GM23338 (cell line): Measurements from ENCODE around the gene ADIG. TPM values are rescaled to one million over a fixed set of nuclear protein-coding genes. Genes with fewer than 3 reads are reported as not detected.

ENCODE experiments used
- ATAC-seq: fragments of 200-7000 bp; cut with Tn5 transposase; 3 replicates; pipeline ENCODE4 v1.9.1; 2020
- DNase-seq: peaks from one replicate; pipeline ENCODE4 v3.0.0-alpha.2; 2015; ENCODE audit warnings: low spot score
- H2AFZ ChIP-seq: fragments of 200-600 bp; sonication (generic); 2 replicates; pipeline ENCODE4 v1.8.0; 2016; ENCODE audit warnings: antibody characterized with exemption, mild to moderate bottlenecking, moderate library complexity
- H3F3A ChIP-seq: fragments of 200-600 bp; sonication (generic); replicated peaks from 2 replicates; pipeline ENCODE4 v1.8.0; 2017; ENCODE audit warnings: antibody characterized with exemption, mixed run types, low read depth
- H3K27ac ChIP-seq: fragments of 200-600 bp; sonication (generic); 2 replicates; pipeline ENCODE4 v1.6.1; 2016; ENCODE audit warnings: low read depth
- H3K27me3 ChIP-seq: fragments of 200-600 bp; sonication (generic); 2 replicates; pipeline ENCODE4 v1.8.0; 2016; ENCODE audit warnings: mild to moderate bottlenecking, mixed run types, moderate library complexity; ENCODE audit not compliant: insufficient read depth
- H3K36me3 ChIP-seq: fragments of 200-600 bp; sonication (generic); 2 replicates; pipeline ENCODE4 v1.8.0; 2016; ENCODE audit warnings: mild to moderate bottlenecking; ENCODE audit not compliant: insufficient read depth
- H3K4me1 ChIP-seq: fragments of 200-600 bp; sonication (generic); 2 replicates; pipeline ENCODE4 v1.8.0; 2016; ENCODE audit warnings: mild to moderate bottlenecking, moderate library complexity; ENCODE audit not compliant: insufficient read depth
- H3K4me2 ChIP-seq: fragments of 200-600 bp; sonication (generic); 2 replicates; pipeline ENCODE4 v1.7.1; 2017; ENCODE audit warnings: mixed run types
- H3K4me3 ChIP-seq: fragments of 200-600 bp; sonication (generic); 2 replicates; pipeline ENCODE4 v1.6.1; 2016; ENCODE audit warnings: mixed run types
- H3K79me2 ChIP-seq: fragments of 200-600 bp; sonication (generic); replicated peaks from 2 replicates; pipeline ENCODE4 v1.8.0; 2017; ENCODE audit warnings: mild to moderate bottlenecking; ENCODE audit not compliant: insufficient read depth
- H3K9me2 ChIP-seq: fragments of 200-600 bp; sonication (generic); 2 replicates; pipeline ENCODE4 v1.8.0; 2017; ENCODE audit not compliant: insufficient read depth
- H4K20me1 ChIP-seq: fragments of 200-600 bp; sonication (generic); replicated peaks from 2 replicates; pipeline ENCODE4 v1.8.0; 2017; ENCODE audit warnings: mild to moderate bottlenecking; ENCODE audit not compliant: insufficient read depth
- H3K27ac Mint-ChIP-seq: 2 replicates; pipeline ENCODE4 v1.8.0; 2020; ENCODE audit warnings: inconsistent platforms, mild to moderate bottlenecking, moderate library complexity, mixed read lengths
- H3K27me3 Mint-ChIP-seq: 3 replicates; pipeline ENCODE4 v1.8.0; 2022; ENCODE audit warnings: low read depth, mild to moderate bottlenecking, moderate library complexity, mixed read lengths, inconsistent platforms; ENCODE audit not compliant: insufficient read depth, poor library complexity
- H3K36me3 Mint-ChIP-seq: 3 replicates; pipeline ENCODE4 v1.8.0; 2021; ENCODE audit warnings: low read depth, mild to moderate bottlenecking, inconsistent platforms, moderate library complexity, mixed read lengths
- H3K4me1 Mint-ChIP-seq: 3 replicates; pipeline ENCODE4 v1.8.0; 2020; ENCODE audit warnings: mild to moderate bottlenecking, inconsistent platforms, mixed read lengths
- H3K4me3 Mint-ChIP-seq: 3 replicates; pipeline ENCODE4 v1.8.0; 2021; ENCODE audit warnings: moderate library complexity, mild to moderate bottlenecking, inconsistent platforms, mixed read lengths
- H3K9me3 Mint-ChIP-seq: 3 replicates; pipeline ENCODE4 v1.8.0; 2020; ENCODE audit warnings: moderate library complexity, mild to moderate bottlenecking, inconsistent platforms, mixed read lengths
- CREB1 ChIP-seq: fragments of 250-450 bp; sonication (Bioruptor Pico); IDR thresholded peaks from 2 replicates; pipeline ENCODE4 v1.5.0; 2020; ENCODE audit warnings: low read depth, mild to moderate bottlenecking, moderate library complexity
- CTCF ChIP-seq, 2 experiments: fragments of 200-600 bp in 1 of 2; sonication (generic) in 1 of 2; conservative IDR thresholded peaks; 2 replicates each; pipeline versions ENCODE4 v1.5.1 to v1.6.1; 2016 to 2017; ENCODE audit warnings: antibody characterized with exemption in 2 of 2, low read depth in 2 of 2, mild to moderate bottlenecking in 2 of 2, moderate library complexity in 1 of 2
- ETS1 ChIP-seq: IDR thresholded peaks from 2 replicates; pipeline ENCODE4 v1.6.1; 2016; ENCODE audit warnings: antibody characterized with exemption
- EZH2 ChIP-seq: fragments of 200-600 bp; sonication (generic); IDR thresholded peaks from one replicate; pipeline ENCODE4 v1.8.0; 2017; ENCODE audit warnings: antibody characterized with exemption, mild to moderate bottlenecking, low read depth; ENCODE audit not compliant: unreplicated experiment
- EZH2phosphoT487 ChIP-seq: fragments of 200-600 bp; sonication (generic); IDR thresholded peaks from one replicate; pipeline ENCODE4 v1.8.1; 2018; ENCODE audit warnings: antibody characterized with exemption; ENCODE audit not compliant: unreplicated experiment
- JUNB ChIP-seq: IDR thresholded peaks from one replicate; pipeline ENCODE4 v1.6.1; 2016; ENCODE audit warnings: antibody characterized with exemption; ENCODE audit not compliant: unreplicated experiment
- NANOG ChIP-seq: IDR thresholded peaks from 2 replicates; pipeline ENCODE4 v1.6.1; 2016; ENCODE audit warnings: antibody characterized with exemption, borderline replicate concordance
- POLR2AphosphoS5 ChIP-seq: IDR thresholded peaks from 2 replicates; pipeline ENCODE4 v1.6.1; 2016; ENCODE audit warnings: antibody characterized with exemption, low read depth
- REST ChIP-seq: IDR thresholded peaks from one replicate; pipeline ENCODE4 v1.6.1; 2018; ENCODE audit warnings: antibody characterized with exemption; ENCODE audit not compliant: unreplicated experiment
- STAT1 ChIP-seq: IDR thresholded peaks from one replicate; pipeline ENCODE4 v1.6.1; 2016; ENCODE audit warnings: antibody characterized with exemption; ENCODE audit not compliant: unreplicated experiment
- ZNF114 ChIP-seq: fragments of 250-450 bp; sonication (Bioruptor Pico); IDR thresholded peaks from 2 replicates; pipeline ENCODE4 v1.5.0; 2020; ENCODE audit warnings: mild to moderate bottlenecking, moderate library complexity
- ZNF331 ChIP-seq: fragments of 250-450 bp; sonication (Bioruptor Pico); IDR thresholded peaks from 2 replicates; pipeline ENCODE4 v1.5.0; 2020; ENCODE audit warnings: low read depth, mild to moderate bottlenecking, moderate library complexity
- ZNF462 ChIP-seq: fragments of 250-450 bp; sonication (Bioruptor Pico); IDR thresholded peaks from 2 replicates; pipeline ENCODE4 v1.5.0; 2020; ENCODE audit warnings: mild to moderate bottlenecking, moderate library complexity
- polyA plus RNA-seq: library from polyadenylated mRNA; unstranded; fragments of >200 nt; fragmentation: Nextera tagmentation; extraction: Ambion mirVana; gene quantifications from 2 replicates; pipeline ENCODE4 v1.2.1, GENCODE V29; 2016
- total RNA-seq: library from RNA; depleted of rRNA; stranded (reverse); fragments of >200 nt; shearing (Covaris generic); gene quantifications from 2 replicates; pipeline ENCODE4 v1.2.3, GENCODE V29; 2014

The ADIG gene
- total and polyA plus RNA-seq, 2 experiments from 2014 or later, result not detected

DNA sequence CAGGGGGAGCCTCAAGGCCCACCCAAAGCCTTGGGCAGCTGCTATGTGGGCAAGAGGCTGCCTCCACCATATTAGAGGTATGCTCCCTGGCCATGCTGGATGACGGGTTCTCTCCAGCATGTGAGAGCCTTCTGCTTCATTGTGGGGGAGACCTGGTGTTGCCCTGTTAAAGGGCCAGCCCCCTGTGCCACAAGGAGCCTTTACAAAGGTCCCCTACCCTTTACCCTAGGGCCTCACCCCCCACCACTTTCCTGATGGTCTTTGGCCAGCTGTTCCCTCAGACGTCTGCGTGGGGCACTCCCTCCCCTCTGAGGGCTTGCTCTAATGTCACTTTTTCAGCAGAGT lies 5.2 kb downstream of the ADIG start:
- Histone ChIP-seq H3K9me2 (no peaks in the 10 kb centered on the region), H4K20me1 (no peaks in the 10 kb centered on the region; the same call in 1 of the 2 replicates), H2AFZ (no peak overlapping the region), H3K4me2 (no peak overlapping the region), H3K4me1 (no peaks in the 10 kb centered on the region), H3F3A (no peaks in the 10 kb centered on the region), H3K79me2 (no peaks in the 10 kb centered on the region), H3K27me3 (no peaks in the 10 kb centered on the region), H3K36me3 (no peaks in the 10 kb centered on the region), H3K4me3 (no peak overlapping the region), H3K27ac (no peak overlapping the region)
- H3K27ac Mint-ChIP-seq, result no peak overlapping the region
- no peak for TF ChIP-seq CREB1
- TF ChIP-seq CTCF (conservative IDR thresholded peaks at IDR 0.05; ENCODE audit: low read depth in 2 of 2), result no peak
- TF ChIP-seq ZNF114 (CRISPR knock-in tag), result no peak
- TF ChIP-seq STAT1, result no peak
- no peak for TF ChIP-seq JUNB
- no peak for TF ChIP-seq REST
- TF ChIP-seq EZH2, result no peak
- no peak for TF ChIP-seq ZNF462 (CRISPR knock-in tag)
- no peak for TF ChIP-seq NANOG
- no peak for TF ChIP-seq ETS1
- TF ChIP-seq POLR2AphosphoS5, result no peak
- TF ChIP-seq ZNF331, result no peak
- TF ChIP-seq EZH2phosphoT487, result no peak
- H3K4me1 Mint-ChIP-seq, result peaks cover 6% of the 10 kb centered on the region
- H3K9me3 Mint-ChIP-seq, result no peaks in the 10 kb centered on the region
- H3K4me3 Mint-ChIP-seq, result no peak overlapping the region
- H3K27me3 Mint-ChIP-seq, result peaks cover 5% of the 10 kb centered on the region
- ATAC-seq, result no peak
- H3K36me3 Mint-ChIP-seq, result no peaks in the 10 kb centered on the region
- DNase-seq, result no peak
